ACHN (cell line): Measurements from ENCODE around the gene NHERF2.

Source experiments
- DNase-seq: peaks from one replicate; pipeline ENCODE4 v3.0.0-alpha.2; 2015
- in situ Hi-C: cut with HindIII; loops from 2 replicates; pipeline ENCODE4 v1.10.0; 2017; ENCODE audit warnings: low sequenced_read_pairs, low pct_ligation_motif_present, low pct_unique_long_range_greater_than_20kb

Gene NHERF2

DNA sequence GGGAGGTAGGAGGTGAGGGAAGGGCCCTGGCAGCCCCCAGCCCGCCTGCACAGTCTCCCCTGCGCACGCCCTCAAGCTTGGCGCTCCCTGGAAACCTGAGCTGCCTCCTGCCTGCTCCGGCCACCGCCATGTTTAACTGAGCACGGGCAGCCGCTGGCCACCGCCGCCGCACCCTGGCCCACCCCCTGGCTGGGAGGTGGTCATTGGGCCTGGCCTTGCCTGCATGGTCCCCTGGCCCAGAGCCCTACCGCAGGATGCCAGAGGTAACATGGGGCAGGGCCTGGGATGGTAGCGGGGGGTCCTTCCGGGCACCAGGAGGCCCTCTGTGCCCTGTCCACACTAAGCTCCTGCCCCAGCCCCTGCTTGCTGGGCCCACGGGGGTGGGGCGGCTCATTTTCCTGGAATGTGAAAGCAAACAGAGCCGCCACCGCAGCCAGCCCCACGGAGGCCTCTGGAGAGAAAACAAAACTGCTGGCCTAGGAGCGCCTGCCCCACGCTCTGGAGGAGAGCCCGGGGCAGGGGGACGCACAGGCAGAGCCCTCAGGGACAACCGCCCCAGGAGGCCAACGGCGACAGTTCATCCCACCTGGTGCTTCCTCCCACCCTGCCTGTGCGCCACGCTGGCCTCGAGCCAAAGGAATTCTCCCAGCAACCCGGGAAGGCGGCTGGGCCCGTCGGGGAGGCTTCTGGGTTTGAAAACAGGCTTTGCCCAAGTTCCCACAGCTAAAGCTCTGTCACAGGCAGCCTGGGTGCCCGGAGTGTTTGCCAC lies 8.9 kb downstream of the NHERF2 start:
- in situ Hi-C loops, result loop anchor here (10.0 kb wide), 1 partner anchor 129 kb away; no protein-coding TSS in a partner anchor
- no peak for DNase-seq

GRCh38 chr16:2036200-2036966 lies 9.7 kb downstream of the NHERF2 start:
- in situ Hi-C loops, result loop anchor here (10.0 kb wide), 1 partner anchor 128 kb away; no protein-coding TSS in a partner anchor
- DNase-seq, result no peak

- DNase-seq, result no peak
- in situ Hi-C loops, result loop anchor here (10.0 kb wide), 1 partner anchor 128 kb away; no protein-coding TSS in a partner anchor
Measured at GRCh38 chr16:2037115-2037514, 10.4 kb downstream of the NHERF2 start.

DNA sequence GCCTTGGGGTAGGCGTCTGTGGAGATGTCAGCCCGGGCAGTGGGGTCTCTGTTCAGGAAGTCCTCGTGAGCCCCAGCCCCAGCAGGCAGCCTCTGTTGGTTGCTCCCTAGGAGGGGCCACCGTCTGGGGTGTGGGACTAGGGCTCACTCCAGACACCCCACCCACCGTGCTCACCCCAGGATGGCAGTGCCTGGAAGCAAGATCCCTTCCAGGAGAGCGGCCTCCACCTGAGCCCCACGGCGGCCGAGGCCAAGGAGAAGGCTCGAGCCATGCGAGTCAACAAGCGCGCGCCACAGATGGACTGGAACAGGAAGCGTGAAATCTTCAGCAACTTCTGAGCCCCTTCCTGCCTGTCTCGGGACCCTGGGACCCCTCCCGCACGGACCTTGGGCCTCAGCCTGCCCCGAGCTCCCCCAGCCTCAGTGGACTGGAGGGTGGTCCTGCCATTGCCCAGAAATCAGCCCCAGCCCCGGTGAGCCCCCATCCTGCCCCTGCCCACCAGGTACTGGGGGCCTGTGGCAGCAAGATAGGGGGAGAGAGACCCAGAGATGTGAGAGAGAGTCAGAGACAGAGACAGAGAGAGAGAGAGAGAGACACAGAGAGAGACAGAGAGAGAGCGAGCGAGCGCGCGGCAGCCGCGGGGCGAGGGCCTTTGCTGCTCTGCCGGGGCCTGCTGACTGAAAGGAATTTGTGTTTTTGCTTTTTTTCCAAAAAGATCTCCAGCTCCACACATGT lies 11.1 kb downstream of the NHERF2 start:
- DNase-seq, result no peak
- in situ Hi-C loops, result loop anchor here (10.0 kb wide), 1 partner anchor 127 kb away; no protein-coding TSS in a partner anchor

DNA sequence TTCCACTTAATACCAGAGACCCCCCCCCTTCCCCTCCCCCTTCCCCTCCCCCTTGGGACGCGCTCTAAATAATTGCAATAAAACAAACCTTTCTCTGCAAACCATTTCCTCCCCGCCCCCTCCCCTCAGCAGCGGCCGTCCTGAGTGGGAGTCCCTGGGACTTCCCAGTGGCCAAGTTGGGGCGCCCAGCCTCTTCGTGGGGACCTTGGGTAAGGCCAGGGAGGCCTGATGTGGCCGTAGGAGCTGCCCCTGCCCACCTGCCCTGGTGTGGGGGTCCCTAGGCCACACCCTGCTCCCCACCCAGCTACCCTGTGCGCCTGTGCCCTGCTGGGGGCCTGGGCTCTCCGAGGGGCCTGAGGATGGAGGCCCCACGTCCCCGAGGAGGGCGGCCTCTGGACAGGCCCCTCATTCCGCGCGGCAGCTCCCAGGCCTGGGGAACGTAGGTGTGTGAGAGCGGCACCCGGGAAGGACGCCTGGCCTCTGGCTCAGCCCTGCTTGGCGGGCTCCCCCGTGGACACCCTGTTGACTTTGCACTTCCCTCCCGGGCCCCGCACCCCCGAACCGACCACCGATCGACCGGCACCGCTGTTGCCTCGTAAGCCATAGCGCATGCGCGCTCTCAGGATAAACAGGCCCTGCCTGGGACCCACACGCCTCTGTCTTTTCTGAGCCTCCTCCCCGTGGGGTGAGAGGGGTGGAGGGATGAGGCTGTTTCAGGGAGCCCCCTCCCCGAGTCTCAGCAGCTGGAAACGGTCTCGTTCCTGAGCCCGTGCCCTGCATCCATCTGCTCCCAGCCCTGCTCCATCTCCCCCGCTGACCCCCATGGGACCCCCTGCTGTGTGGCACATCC lies 11.9 kb downstream of the NHERF2 start:
- in situ Hi-C loops, result loop anchor here (10.0 kb wide), 1 partner anchor 126 kb away; no protein-coding TSS in a partner anchor
- no peak for DNase-seq

DNA sequence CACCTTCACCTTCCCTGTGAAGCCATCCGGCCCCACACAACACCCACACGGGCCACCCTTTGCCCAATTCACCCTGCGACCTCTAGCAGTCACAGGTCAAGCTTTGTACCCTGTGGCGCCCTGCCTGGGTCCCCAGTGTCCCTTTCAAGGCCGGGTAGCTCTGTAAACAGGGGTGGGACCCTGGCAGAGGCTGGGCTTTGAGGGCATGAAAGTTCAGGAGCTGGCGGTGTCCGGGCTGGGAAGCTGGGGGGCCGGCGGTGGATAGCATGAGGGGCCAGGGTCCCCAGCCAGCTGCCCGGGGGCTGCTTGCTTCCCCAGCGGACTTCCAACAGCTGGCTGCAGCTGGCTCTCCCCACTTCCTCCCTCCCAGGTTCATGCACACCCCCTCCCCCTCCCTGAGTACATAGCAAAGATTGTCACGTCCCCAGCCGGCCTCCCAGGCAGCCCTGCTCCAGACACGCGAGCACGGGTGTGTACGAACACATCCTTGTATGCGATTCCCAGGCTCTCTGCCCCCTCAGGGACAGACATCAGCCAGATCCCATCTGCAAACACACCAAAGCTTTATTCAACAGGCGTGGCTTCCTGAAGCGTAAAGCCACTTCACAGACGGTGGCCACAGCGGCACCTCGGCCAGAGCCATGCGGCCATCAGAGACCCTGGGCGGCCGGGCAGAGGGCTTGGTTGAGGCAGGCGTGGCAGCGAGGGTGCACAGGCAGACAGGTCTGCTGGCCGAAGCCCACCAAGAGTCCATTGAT lies 12.8 kb downstream of the NHERF2 start:
- in situ Hi-C loops, result loop anchor here (10.0 kb wide), 1 partner anchor 125 kb away; no protein-coding TSS in a partner anchor
- no peak for DNase-seq

DNA sequence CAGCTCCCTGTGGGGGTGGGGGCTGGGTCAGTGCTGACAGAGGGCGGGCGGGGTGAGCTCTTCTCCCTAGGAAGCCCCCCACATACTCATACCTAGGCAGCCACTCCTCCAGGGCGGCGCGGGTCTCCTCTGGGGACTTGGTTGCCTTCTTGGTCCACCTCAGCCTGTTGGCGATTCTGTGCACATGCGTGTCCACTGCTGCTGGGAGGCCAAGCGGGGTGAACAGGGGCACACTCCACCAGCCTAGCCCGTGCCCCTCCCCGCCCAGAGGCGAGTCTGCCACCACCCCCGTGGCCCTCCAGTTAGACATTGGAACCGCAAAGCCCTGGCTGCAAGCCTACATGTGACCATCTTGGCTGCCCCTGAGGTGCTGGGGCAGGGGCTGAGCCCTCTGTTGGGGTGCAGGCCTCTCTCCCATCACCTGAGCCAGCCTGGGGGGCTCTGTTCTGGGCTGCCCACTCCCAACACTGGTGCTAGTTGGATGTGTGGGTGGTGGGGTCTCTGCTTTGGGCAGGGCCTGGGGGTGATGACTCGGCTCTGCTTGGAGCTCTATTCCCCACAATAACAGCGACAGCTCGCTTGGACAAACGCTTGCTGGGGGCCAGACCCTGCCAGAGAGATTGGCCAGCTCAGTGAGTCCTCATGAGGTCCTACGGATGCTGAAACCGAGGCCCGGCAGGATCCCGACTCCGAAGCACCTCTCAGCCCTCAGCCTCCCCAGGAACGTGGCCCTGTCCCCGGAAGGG lies 13.5 kb downstream of the NHERF2 start:
- no peak for DNase-seq
- in situ Hi-C loops, result no loop called here

DNA sequence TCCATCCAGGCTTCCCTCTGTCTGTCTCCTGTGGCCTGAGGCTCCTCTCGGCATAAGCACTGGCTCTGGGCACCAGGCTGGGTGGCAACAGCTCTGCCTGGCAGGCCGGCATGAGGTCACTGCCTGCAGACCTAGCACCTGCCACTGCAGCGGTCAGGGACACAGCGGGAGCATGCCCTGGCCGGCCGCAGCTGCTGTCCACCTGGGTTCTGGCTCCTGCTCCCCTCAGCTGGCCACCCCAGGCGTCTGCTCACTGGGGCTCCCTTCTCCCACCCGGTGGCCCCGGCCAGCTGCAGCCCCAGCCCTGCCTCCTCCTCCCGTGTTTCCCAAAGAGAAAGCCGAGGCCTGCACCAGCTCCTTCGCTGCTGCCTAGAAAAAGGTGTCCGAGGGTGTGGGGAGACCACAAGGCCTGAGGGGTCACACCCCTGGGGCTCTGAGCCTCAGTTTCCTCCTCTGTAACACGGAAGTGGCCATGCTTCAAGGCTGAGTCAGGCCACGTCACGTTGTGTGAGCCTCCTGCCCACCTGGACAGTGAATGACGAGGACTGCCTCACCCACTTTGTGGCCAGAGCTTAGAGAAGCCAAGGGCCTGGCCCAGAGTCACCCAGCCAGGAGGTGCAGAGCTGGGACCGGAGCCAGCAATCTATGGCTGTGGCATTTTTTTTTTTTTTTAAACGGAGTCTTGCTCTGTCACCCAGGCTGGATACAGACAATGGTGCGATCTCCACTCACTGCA lies 14.3 kb downstream of the NHERF2 start:
- in situ Hi-C loops, result no loop called here
- DNase-seq, result no peak

DNA sequence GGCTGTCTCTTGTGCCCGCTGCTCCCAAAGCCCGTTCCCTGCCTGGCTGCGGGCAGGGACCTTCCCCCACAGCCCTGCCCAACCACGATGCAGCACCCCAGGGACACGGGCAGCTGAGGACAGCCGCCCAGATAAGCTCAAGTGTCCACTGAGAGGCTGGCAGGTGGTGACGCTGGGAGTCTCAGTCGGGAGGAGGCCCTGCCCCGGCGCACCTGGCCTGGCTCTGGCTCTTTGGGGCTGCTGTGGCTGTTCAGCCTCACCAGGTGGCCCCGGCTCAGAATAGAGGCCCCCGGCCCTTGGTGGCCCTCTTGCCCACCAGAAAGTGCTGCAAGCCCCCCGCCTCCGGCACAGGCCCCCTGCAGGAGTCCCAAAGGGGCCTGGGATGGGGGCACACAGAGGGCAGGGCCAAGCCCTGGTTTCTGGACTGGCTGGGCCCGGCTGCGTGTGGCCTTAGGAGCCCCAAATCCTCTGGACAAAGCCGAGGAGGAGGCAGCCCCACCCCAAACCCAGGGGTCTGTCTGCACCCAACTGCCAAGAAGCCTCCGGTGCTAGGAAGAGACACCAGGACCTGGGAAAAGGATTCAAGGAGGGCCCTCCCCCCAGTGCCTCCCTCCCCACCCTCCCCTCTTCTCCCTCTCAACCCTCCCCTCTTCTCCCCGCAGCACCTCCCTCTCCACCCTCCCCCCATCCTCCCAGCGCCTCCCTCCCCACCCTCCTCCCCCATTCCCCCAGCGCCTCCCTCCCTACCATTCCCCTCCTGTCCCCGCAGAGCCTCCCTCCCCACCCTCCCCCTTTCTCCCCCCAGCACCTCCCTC lies 15.7 kb downstream of the NHERF2 start:
- no peak for DNase-seq
- in situ Hi-C loops, result no loop called here

- in situ Hi-C loops, result no loop called here
- DNase-seq, result no peak
Measured at GRCh38 chr16:2042986-2043666, 16.4 kb downstream of the NHERF2 start.

DNA sequence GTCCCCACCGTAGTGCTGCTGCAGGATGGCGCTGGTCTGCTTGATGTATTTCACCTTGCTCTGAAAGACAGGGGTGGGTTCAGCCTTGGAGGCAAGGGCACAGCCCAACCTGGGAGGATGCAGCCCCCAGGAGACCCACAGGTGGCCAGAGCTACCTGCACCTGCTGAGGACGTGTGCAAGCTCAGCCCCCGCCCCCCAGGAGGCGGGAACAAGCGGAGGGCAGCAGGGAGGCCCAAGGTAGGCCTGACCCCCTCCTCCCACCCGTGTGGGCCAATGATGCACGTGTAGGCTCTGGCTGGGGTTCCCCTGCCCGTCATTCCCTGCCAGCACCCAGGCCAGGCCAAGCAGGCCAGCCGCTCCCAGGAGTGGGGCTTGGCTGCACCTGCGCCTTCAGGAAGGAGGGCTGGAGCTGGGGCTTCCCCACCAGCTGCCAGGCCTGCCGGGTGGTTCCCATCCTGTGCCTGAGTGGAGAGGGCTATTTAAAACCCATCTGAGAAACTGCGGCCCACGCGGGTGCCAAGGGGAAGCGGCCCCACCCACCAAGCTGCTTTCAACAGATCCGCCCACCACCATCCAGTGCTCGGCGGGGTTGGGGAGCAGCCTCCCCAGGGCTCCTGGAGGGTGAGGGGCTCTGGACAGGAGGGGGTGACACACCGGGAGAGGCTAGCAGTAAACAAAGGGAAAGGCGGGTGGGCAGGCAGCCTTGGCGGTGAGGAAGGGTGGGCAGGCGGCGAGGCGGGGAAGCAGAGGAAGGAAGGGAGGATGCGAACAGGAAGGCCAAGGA lies 17.2 kb downstream of the NHERF2 start:
- in situ Hi-C loops, result no loop called here
- DNase-seq, result no peak

DNA sequence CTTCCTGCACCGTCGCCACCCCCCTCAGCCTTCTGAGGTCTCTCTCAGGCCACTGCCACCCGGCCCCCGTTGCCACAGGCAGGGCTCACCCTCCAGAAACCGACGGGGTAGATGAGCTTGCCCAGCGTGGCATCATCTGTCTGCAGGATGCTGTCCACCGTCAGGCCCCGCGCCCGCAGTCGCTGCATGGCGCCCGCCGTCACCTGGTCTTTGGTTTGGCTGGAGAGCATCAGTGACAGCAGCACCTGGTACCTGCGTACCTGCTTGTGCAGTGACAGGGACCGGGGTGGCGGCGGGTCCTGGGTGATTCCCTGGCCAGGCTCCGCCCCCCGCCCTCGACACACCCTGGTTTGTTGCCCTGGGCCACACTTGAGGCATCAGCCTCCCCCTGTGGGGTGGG lies 17.8 kb downstream of the NHERF2 start:
- DNase-seq, result no peak
- in situ Hi-C loops, result no loop called here

DNA sequence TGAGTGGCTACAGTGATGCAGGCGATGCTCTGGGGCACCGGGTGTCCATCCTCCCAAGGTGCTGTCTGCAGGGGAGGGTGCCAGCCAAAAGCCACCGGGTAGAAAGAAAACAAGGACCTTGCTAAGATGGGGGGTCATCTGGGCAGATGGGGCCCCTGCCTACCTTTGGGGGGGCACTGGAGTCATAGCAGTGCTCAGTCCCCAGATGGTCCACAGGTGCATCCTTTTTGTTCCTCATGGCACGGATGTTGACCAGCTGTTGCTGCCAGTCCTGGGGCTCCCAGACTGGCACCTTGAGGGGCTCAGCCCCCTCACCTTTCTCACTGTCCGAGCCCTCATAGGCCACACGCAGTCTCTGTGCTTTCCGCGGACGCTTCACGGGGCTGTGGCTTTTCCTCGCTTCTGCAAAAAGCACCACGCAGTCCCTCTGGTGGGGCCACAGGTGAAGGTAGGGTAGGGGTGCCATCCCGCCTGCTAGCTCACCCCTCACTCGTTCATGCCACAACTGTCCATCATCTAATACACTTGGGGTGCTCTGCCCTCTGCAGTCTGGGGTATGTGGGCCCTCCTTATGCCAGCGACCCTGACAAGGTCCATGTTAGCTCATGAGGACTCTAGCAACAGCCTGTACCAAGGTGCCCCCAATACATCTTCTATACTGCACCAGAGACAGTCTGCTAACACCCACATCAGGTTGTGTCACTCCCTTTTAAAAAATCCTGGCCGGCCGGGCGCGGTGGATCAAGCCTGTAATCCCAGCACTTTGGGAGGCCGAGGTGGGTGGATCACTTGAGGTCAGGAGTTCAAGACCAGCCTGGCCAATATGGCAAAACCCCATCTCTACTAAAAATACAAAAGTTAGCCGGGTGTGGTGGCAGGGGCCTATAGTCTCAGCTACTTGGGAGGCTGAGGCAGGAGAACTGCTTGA lies 19.5 kb downstream of the NHERF2 start:
- in situ Hi-C loops, result no loop called here
- no peak for DNase-seq
